PC-3 (cell line): ENCODE measurements around the gene GAD2.

ENCODE experiments used
- CTCF ChIP-seq: fragments of 300-600 bp; sonication (generic); conservative IDR thresholded peaks from 2 replicates; pipeline ENCODE4 v1.5.1; 2017; ENCODE audit warnings: antibody characterized with exemption, low read depth, mild to moderate bottlenecking, low read length
- EZH2 ChIP-seq: fragments of 300-600 bp; sonication (generic); IDR thresholded peaks from one replicate; pipeline ENCODE4 v1.6.1; 2017; ENCODE audit warnings: antibody characterized with exemption, mild to moderate bottlenecking, low read length; ENCODE audit not compliant: unreplicated experiment
- EZH2phosphoT487 ChIP-seq: fragments of 300-600 bp; sonication (generic); IDR thresholded peaks from 2 replicates; pipeline ENCODE4 v1.6.1; 2018; ENCODE audit warnings: mild to moderate bottlenecking, antibody characterized with exemption, low read length, borderline replicate concordance

DNA sequence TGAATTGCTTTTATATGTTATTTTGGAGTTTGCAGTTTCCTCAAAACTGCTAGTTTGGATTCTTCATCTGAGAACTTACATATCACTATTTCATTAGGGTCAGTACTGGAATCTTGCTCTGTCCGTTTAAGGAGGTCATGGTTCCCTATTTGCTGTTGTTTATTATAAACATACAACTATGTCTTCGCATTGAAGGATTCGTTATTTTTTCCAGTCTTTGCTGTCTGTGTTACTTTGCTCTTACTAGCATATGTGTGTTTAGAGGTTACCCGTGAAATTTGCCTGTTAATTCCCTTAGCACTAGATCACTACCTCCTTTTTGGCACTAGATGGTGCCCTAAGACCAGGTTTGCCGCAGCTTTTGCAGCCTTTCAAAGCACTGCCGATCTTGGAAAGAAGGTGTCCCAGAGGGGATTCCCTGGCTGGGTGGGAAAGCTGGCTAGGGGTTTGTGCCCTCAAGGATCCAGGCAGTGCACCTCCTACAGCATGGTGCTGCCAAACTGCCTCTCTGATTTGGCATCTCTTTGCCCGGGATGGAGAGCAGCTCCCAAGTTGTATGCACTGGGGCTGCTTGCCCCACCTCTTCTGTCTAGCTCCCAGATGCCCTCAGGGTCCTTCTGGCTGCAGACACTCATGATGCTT, 118.5 kb downstream of the GAD2 start:
- TF ChIP-seq CTCF (peak; percentile 83), EZH2 (no peak), EZH2phosphoT487 (no peak)
